ENCODE results near the gene CDH3. TPM values are rescaled to one million over a fixed set of nuclear protein-coding genes. Genes with fewer than 3 reads are reported as not detected.

The CDH3 gene
- total RNA-seq, 2 donors from 2014 or later: 2.9 to 3.4 TPM

Other genes with a start within 250 kb of the CDH3 start
- gene SMPD3, start 196.8 kb upstream of the CDH3 start, total RNA-seq: under 1 TPM; 0.19 to 0.23 TPM
- gene ZFP90, start 106.0 kb upstream of the CDH3 start, total RNA-seq: 10 to 100 TPM; 17.9 to 18.1 TPM
- gene CDH1, start 92.0 kb downstream of the CDH3 start, total RNA-seq: not detected
- gene TANGO6, start 198.2 kb downstream of the CDH3 start, total RNA-seq: 10 to 100 TPM; 16.9 to 22.2 TPM